Loucy (cell line): ENCODE measurements around the gene ARVCF.

Experiments used
- H2AFZ ChIP-seq: fragments of 200-600 bp; sonication (generic); 2 replicates; pipeline ENCODE4 v1.6.0; 2016; ENCODE audit warnings: antibody characterized with exemption, mild to moderate bottlenecking, low read length, moderate library complexity
- H3F3A ChIP-seq: fragments of 200-600 bp; 2 replicates; pipeline ENCODE4 v1.6.0; 2016; ENCODE audit warnings: antibody characterized with exemption, low read depth, mild to moderate bottlenecking
- H3K27me3 ChIP-seq: fragments of 200-600 bp; sonication (generic); 2 replicates; pipeline ENCODE4 v1.6.1; 2014; ENCODE audit warnings: low read length, mild to moderate bottlenecking; ENCODE audit not compliant: insufficient read depth, poor library complexity, severe bottlenecking
- H3K36me3 ChIP-seq: fragments of 200-600 bp; sonication (generic); 2 replicates; pipeline ENCODE4 v1.6.1; 2016; ENCODE audit warnings: low read length; ENCODE audit not compliant: insufficient read depth
- H3K4me1 ChIP-seq: fragments of 200-600 bp; sonication (generic); 2 replicates; pipeline ENCODE4 v1.5.1; 2014; ENCODE audit warnings: low read length, mild to moderate bottlenecking; ENCODE audit not compliant: insufficient read depth, poor library complexity, severe bottlenecking
- H3K4me2 ChIP-seq: fragments of 200-600 bp; sonication (generic); 2 replicates; pipeline ENCODE4 v1.6.0; 2014; ENCODE audit warnings: antibody characterized with exemption, low read length, low read depth, mild to moderate bottlenecking; ENCODE audit not compliant: poor library complexity, severe bottlenecking
- H3K4me3 ChIP-seq: fragments of 200-600 bp; sonication (generic); 2 replicates; pipeline ENCODE4 v1.5.1; 2014; ENCODE audit warnings: low read length, mild to moderate bottlenecking, mixed read lengths; ENCODE audit not compliant: poor library complexity, severe bottlenecking
- H3K79me2 ChIP-seq: fragments of 200-600 bp; sonication (generic); 2 replicates; pipeline ENCODE4 v1.6.1; 2014; ENCODE audit warnings: low read length; ENCODE audit not compliant: insufficient read depth
- H3K9ac ChIP-seq: fragments of 200-600 bp; sonication (generic); 2 replicates; pipeline ENCODE4 v1.6.0; 2014; ENCODE audit warnings: mild to moderate bottlenecking, low read depth, low read length, moderate library complexity; ENCODE audit not compliant: poor library complexity, severe bottlenecking
- H3K9me2 ChIP-seq: fragments of 200-600 bp; sonication (generic); replicated peaks from 2 replicates; pipeline ENCODE4 v1.6.1; 2016; ENCODE audit warnings: low read depth, low read length, mixed read lengths
- H3K9me3 ChIP-seq: fragments of 200-600 bp; sonication (generic); 2 replicates; pipeline ENCODE4 v1.6.1; 2014; ENCODE audit warnings: mild to moderate bottlenecking, antibody characterized with exemption, low read length, low read depth; ENCODE audit not compliant: insufficient read depth
- H4K20me1 ChIP-seq: fragments of 200-600 bp; sonication (generic); 2 replicates; pipeline ENCODE4 v1.6.0; 2014; ENCODE audit warnings: antibody characterized with exemption, low read length, mild to moderate bottlenecking; ENCODE audit not compliant: insufficient read depth, poor library complexity, severe bottlenecking
- EZH2phosphoT487 ChIP-seq: fragments of 200-600 bp; IDR thresholded peaks from 2 replicates; pipeline ENCODE4 v1.6.1; 2018; ENCODE audit warnings: antibody characterized with exemption, mild to moderate bottlenecking, moderate library complexity, borderline replicate concordance
- TF ChIP-seq, protein P1 (sequence below): fragments of 200-600 bp; sonication (generic); conservative IDR thresholded peaks from 2 replicates; pipeline ENCODE4 v1.5.1; 2014; ENCODE audit warnings: mild to moderate bottlenecking, antibody characterized with exemption, low read length

The ARVCF gene

DNA sequence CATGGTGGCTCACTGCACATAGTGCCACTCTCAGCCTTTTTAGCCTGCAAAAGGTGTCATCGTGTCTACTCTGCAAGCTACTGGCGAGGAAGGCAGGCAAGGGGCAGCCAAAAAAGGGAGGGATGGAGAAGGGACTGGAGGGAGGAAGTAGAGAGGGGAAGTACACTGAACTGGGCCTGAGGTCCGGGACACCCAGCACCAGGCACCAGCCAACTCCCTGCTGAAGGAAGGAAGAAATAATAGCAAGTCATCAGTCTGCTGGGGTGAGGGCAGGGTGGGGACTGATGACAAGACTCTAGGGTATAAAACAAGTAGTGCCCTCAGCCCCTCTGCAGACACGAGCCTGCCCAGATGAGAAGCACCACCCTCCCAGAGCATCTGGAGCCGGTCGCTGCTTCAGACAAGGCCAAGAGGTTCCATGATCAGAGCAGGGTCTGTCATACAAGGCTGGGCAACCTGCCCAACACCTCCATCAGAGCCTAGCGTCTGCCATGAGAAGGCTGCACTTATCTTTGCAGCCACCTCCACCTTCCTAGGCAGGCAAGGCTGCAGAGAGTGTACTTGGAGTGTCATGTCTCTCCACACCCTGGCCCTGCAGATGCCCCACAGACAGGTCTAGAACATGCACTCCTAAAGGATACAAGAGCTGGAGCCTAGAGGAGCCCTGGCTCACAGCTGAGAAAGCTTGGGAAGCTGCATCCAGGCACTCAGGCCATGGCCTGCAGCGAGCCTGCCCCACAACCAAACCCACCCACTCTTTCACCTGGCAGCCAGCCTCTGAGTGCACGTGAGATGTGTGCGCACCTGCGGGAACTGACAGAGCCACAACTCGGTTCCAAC lies 84.0 kb downstream of the ARVCF start:
- no peaks in the 10 kb centered on the region for H4K20me1 ChIP-seq
- no peaks in the 10 kb centered on the region for H3K27me3 ChIP-seq
- H2AFZ ChIP-seq: no peak overlapping the region
- H3K4me2 ChIP-seq: no peak overlapping the region
- TF ChIP-seq EZH2phosphoT487: no peak
- TF ChIP-seq, protein P1, sequence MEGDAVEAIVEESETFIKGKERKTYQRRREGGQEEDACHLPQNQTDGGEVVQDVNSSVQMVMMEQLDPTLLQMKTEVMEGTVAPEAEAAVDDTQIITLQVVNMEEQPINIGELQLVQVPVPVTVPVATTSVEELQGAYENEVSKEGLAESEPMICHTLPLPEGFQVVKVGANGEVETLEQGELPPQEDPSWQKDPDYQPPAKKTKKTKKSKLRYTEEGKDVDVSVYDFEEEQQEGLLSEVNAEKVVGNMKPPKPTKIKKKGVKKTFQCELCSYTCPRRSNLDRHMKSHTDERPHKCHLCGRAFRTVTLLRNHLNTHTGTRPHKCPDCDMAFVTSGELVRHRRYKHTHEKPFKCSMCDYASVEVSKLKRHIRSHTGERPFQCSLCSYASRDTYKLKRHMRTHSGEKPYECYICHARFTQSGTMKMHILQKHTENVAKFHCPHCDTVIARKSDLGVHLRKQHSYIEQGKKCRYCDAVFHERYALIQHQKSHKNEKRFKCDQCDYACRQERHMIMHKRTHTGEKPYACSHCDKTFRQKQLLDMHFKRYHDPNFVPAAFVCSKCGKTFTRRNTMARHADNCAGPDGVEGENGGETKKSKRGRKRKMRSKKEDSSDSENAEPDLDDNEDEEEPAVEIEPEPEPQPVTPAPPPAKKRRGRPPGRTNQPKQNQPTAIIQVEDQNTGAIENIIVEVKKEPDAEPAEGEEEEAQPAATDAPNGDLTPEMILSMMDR: no peak
- no peaks in the 10 kb centered on the region for H3K36me3 ChIP-seq
- H3K4me1 ChIP-seq: peaks cover 5% of the 10 kb centered on the region
- H3F3A ChIP-seq: no peaks in the 10 kb centered on the region
- no peak overlapping the region for H3K4me3 ChIP-seq
- no peak overlapping the region for H3K9ac ChIP-seq
- H3K9me2 ChIP-seq: no peaks in the 10 kb centered on the region
- no peaks in the 10 kb centered on the region for H3K9me3 ChIP-seq
- H3K79me2 ChIP-seq: no peaks in the 10 kb centered on the region

GRCh38 chr22:19931514-19931913 lies 85.1 kb downstream of the ARVCF start:
- H3K27me3 ChIP-seq: no peaks in the 10 kb centered on the region
- no peak overlapping the region for H3K4me3 ChIP-seq
- no peaks in the 10 kb centered on the region for H4K20me1 ChIP-seq
- no peaks in the 10 kb centered on the region for H3F3A ChIP-seq
- no peak overlapping the region for H2AFZ ChIP-seq
- H3K9me2 ChIP-seq: no peaks in the 10 kb centered on the region
- no peak overlapping the region for H3K4me2 ChIP-seq
- no peak overlapping the region for H3K9ac ChIP-seq
- H3K4me1 ChIP-seq: peaks cover 5% of the 10 kb centered on the region
- H3K36me3 ChIP-seq: no peaks in the 10 kb centered on the region
- TF ChIP-seq, protein P1: no peak
- TF ChIP-seq EZH2phosphoT487: no peak
- H3K79me2 ChIP-seq: no peaks in the 10 kb centered on the region
- no peaks in the 10 kb centered on the region for H3K9me3 ChIP-seq

DNA sequence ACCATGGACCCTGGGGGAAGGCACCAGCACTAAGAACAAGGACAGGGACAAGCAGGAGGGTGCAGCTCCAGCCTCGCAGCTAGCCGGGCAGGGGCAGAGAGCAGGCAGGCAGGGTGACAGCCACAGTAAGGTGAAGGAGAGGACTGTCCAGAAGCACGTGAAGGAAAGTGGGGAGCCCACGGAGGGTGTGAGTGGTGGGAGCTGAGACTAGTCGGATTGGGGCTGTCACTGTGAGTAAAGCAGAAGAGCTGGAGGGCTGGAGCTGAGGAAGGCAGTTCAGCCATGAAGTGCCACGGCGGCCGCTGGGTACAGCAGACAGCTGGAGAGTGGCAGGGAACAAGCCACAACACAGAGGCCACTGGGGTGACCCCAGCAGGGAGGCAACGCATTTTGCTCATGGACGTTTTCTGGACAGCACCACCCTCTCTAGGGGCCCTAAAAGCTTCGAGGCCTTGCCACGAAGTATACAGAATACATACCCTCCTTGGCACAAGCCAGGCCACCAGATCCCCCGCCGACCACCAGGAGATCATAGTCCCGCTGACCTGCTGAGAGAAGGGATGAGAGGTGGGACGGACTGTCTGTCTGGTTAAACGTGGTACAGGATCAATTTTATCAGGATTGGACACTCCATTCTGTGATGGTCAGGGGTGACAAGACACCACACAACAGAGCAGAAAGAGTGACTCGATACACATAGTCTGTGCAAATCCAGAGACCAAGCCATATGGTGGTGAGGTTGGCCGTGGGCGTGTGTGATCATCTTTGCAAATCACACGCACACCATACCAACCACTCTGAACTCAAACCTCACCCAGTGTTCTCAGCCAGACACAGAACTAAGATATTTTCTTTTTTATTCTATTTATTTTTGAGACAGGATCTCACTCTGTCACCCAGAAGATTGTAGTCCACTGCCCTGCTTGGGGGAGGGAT lies 85.8 kb downstream of the ARVCF start:
- H3K79me2 ChIP-seq: no peaks in the 10 kb centered on the region
- peaks cover 5% of the 10 kb centered on the region for H3K4me1 ChIP-seq
- H3K27me3 ChIP-seq: no peaks in the 10 kb centered on the region
- no peak overlapping the region for H2AFZ ChIP-seq
- H3K9me3 ChIP-seq: no peaks in the 10 kb centered on the region
- H3K4me3 ChIP-seq: no peak overlapping the region
- H3K9ac ChIP-seq: no peak overlapping the region
- no peaks in the 10 kb centered on the region for H3K36me3 ChIP-seq
- no peak for TF ChIP-seq EZH2phosphoT487
- TF ChIP-seq, protein P1: no peak
- no peaks in the 10 kb centered on the region for H3F3A ChIP-seq
- no peak overlapping the region for H3K4me2 ChIP-seq
- no peaks in the 10 kb centered on the region for H4K20me1 ChIP-seq
- no peaks in the 10 kb centered on the region for H3K9me2 ChIP-seq
